Liver (tissue), 9 donors: Measurements from ENCODE around the gene ERMP1. TPM values are rescaled to one million over a fixed set of nuclear protein-coding genes. Genes with fewer than 3 reads are reported as not detected.

Source experiments
- DNase-seq: peaks from one replicate; pipeline ENCODE4 v3.0.0-alpha.2; 2017; ENCODE audit warnings: low spot score
- H3K27ac ChIP-seq, 2 donors: one replicate each; pipeline ENCODE4 v1.7.0; 2013; ENCODE audit warnings: inconsistent platforms in 2 of 2, low read length in 2 of 2, control low read depth in 1 of 2, low read depth in 1 of 2, mild to moderate bottlenecking in 1 of 2
- H3K27me3 ChIP-seq, 4 donors: one replicate each; pipeline versions ENCODE4 v1.6.1 to v1.7.0; 2013; ENCODE audit warnings: low read length in 3 of 4, inconsistent platforms in 1 of 4, mild to moderate bottlenecking in 1 of 4, moderate library complexity in 1 of 4; ENCODE audit not compliant: control insufficient read depth in 4 of 4, insufficient read depth in 4 of 4
- H3K36me3 ChIP-seq, 4 donors: one replicate each; pipeline versions ENCODE4 v1.6.1 to v1.7.0; 2013; ENCODE audit warnings: low read length in 3 of 4, mild to moderate bottlenecking in 3 of 4, low read depth in 1 of 4, moderate library complexity in 1 of 4; ENCODE audit not compliant: control insufficient read depth in 4 of 4, insufficient read depth in 3 of 4
- H3K4me1 ChIP-seq, 4 donors: one replicate each; pipeline versions ENCODE4 v1.6.1 to v1.7.0; 2013; ENCODE audit warnings: low read length in 3 of 4, mild to moderate bottlenecking in 3 of 4, moderate library complexity in 1 of 4; ENCODE audit not compliant: control insufficient read depth in 4 of 4, insufficient read depth in 4 of 4
- H3K4me3 ChIP-seq, 3 donors: one replicate each; pipeline versions ENCODE4 v1.6.1 to v1.7.0; 2013; ENCODE audit warnings: low read length in 3 of 3, control low read depth in 1 of 3, low read depth in 1 of 3, mild to moderate bottlenecking in 1 of 3
- H3K9ac ChIP-seq, 2 donors: one replicate each; pipeline ENCODE4 v1.7.0; 2013; ENCODE audit warnings: low read length in 2 of 2, mild to moderate bottlenecking in 2 of 2, moderate library complexity in 2 of 2, control low read depth in 1 of 2, low read depth in 1 of 2
- H3K9me3 ChIP-seq, 4 donors: one replicate each; pipeline versions ENCODE4 v1.6.1 to v1.7.0; 2013; ENCODE audit warnings: low read length in 3 of 4; ENCODE audit not compliant: control insufficient read depth in 4 of 4
- ATF3 ChIP-seq: IDR thresholded peaks from 2 replicates; pipeline ENCODE4 v1.6.1; 2016; ENCODE audit warnings: antibody characterized with exemption
- FOXA2 ChIP-seq: IDR thresholded peaks from 2 replicates; pipeline ENCODE4 v1.6.1; 2016; ENCODE audit warnings: antibody characterized with exemption
- HNF4A ChIP-seq, 2 donors: conservative IDR thresholded peaks; 2 replicates each; pipeline ENCODE4 v1.6.1; 2016; ENCODE audit warnings: antibody characterized with exemption in 2 of 2, mild to moderate bottlenecking in 2 of 2
- HNF4G ChIP-seq: IDR thresholded peaks from 2 replicates; pipeline ENCODE4 v1.6.1; 2016; ENCODE audit warnings: antibody characterized with exemption
- JUND ChIP-seq, 2 donors: IDR thresholded peaks; 2 replicates each; pipeline ENCODE4 v1.6.1; 2016; ENCODE audit warnings: antibody characterized with exemption in 2 of 2
- MAX ChIP-seq: IDR thresholded peaks from 2 replicates; pipeline ENCODE4 v1.6.1; 2016; ENCODE audit warnings: antibody characterized with exemption
- RAD21 ChIP-seq, 2 donors: IDR thresholded peaks; 2 replicates each; pipeline ENCODE4 v1.6.1; 2016; ENCODE audit warnings: antibody characterized with exemption in 2 of 2, mild to moderate bottlenecking in 2 of 2
- REST ChIP-seq: IDR thresholded peaks from 2 replicates; pipeline ENCODE4 v1.6.1; 2016; ENCODE audit warnings: antibody characterized with exemption, mild to moderate bottlenecking
- RXRA ChIP-seq, 2 donors: IDR thresholded peaks; 2 replicates each; pipeline ENCODE4 v1.6.1; 2017 to 2018; ENCODE audit warnings: antibody characterized with exemption in 2 of 2, mild to moderate bottlenecking in 1 of 2
- YY1 ChIP-seq: IDR thresholded peaks from 2 replicates; pipeline ENCODE4 v1.6.1; 2016; ENCODE audit warnings: antibody characterized with exemption, mild to moderate bottlenecking
- ZBTB33 ChIP-seq: IDR thresholded peaks from 2 replicates; pipeline ENCODE4 v1.6.1; 2016; ENCODE audit warnings: antibody characterized with exemption
- WGBS: extraction: QIAGEN DNeasy Blood & Tissue Kit; methylation state at CpG from one replicate; pipeline ENCODE4 v1.1.7; 2013; 5-methylcytosine and 5-hydroxymethylcytosine counted together
- polyA plus RNA-seq, 2 donors: library from polyadenylated mRNA; stranded (reverse) in 1 of 2; unstranded in 1 of 2; fragments of 200-250 nt in 1 of 2; fragments of >200 nt in 1 of 2; fragmentation: Nextera tagmentation in 1 of 2; extraction: Ambion mirVana in 1 of 2; gene quantifications; one replicate each; pipeline versions ENCODE4 v1.2.1 to v1.2.3, GENCODE V29; 2013 to 2015
- total RNA-seq, 2 donors: library from RNA; depleted of rRNA; stranded (reverse); fragments of >200 nt; gene quantifications; one replicate each; pipeline ENCODE4 v1.2.3, GENCODE V29; 2014
- donor health status: healthy.
- donor health status: healthy.
- donor health status: healthy.
- donor health status: healthy.
- donor health status: healthy.

Gene ERMP1
- total and polyA plus RNA-seq, 4 donors: 2.7 to 19.5 (median 9.6) TPM

DNA sequence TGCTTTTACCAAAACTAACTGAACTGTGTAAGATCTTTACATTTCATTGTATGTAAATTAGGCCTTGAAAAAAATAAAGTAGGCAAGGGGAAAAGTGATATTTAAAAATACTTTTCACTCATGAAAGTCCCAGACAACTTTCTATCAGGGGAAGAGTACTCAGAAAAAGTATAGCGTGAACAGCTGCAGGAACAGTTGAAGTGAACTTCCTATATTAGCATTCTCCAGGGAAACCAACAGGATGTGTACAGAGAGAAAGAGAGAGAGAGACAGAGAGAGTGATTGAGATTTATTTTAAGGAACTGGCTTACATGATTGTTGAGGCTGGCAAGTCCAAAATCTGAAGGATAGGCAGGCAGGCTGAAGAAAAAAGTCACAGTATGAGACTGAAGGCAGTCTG lies 42.0 kb downstream of the ERMP1 start:
- Histone ChIP-seq H3K4me1 (peaks cover 0 to 4% (median 2%) of the 10 kb centered on the region in 4 donors), H3K9me3 (no peaks in the 10 kb centered on the region), H3K27ac (no peak overlapping the region), H3K4me3 (no peak overlapping the region), H3K9ac (no peak overlapping the region), H3K27me3 (no peaks in the 10 kb centered on the region), H3K36me3 (peaks cover 0 to 8% (median 1%) of the 10 kb centered on the region in 4 donors)
- 87% methylated on average over 1 of the region's 1 CpG for WGBS
- DNase-seq: no peak
- TF ChIP-seq ATF3: no peak

DNA sequence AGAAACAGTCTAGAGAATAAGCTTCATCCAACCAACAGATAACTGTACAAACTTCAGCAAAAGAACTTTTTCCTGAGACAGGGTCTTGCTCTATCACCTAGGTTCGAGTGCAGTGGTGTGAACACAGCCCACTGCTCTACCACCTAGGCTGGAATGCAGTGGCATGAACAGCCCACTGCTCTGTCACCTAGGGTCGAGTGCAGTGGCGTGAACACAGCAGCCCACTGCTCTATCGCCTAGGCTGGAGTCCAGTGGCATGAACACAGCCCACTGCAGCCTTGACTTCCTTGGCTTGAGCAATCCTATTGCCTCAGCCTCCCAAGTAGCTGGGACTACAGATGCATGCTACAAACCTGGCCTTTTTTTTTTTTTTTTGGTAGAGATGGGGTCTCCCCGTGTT lies 43.4 kb downstream of the ERMP1 start:
- Histone ChIP-seq H3K4me3 (no peak overlapping the region), H3K9ac (no peak overlapping the region), H3K27me3 (no peaks in the 10 kb centered on the region), H3K27ac (no peak overlapping the region), H3K4me1 (peaks cover 0 to 4% (median 2%) of the 10 kb centered on the region in 4 donors), H3K9me3 (no peaks in the 10 kb centered on the region), H3K36me3 (peaks cover 0 to 8% (median 3%) of the 10 kb centered on the region in 4 donors)
- DNase-seq: no peak
- TF ChIP-seq REST (no peak), RAD21 (IDR thresholded peaks at IDR 0.05) (no peak), RXRA (IDR thresholded peaks at IDR 0.05) (no peak), ZBTB33 (no peak)
- 96% methylated on average over 5 of the region's 5 CpGs for WGBS

- Histone ChIP-seq H3K27me3 (no peaks in the 10 kb centered on the region), H3K36me3 (peaks cover 0 to 8% (median 3%) of the 10 kb centered on the region in 4 donors), H3K9ac (no peak overlapping the region), H3K4me1 (peaks cover 0 to 4% (median 2%) of the 10 kb centered on the region in 4 donors), H3K4me3 (no peak overlapping the region), H3K9me3 (no peaks in the 10 kb centered on the region), H3K27ac (no peak overlapping the region)
- 96% methylated on average over 2 of the region's 2 CpGs for WGBS
- no peak for TF ChIP-seq REST
- TF ChIP-seq HNF4G: no peak
- TF ChIP-seq JUND (IDR thresholded peaks at IDR 0.05): no peak
- TF ChIP-seq YY1: no peak
- TF ChIP-seq MAX: no peak
- no peak for TF ChIP-seq ZBTB33
- TF ChIP-seq FOXA2: no peak
- no peak for TF ChIP-seq RAD21 (IDR thresholded peaks at IDR 0.05)
- TF ChIP-seq HNF4A (conservative IDR thresholded peaks at IDR 0.05): no peak
- DNase-seq: no peak
Measured at GRCh38 chr9:5787759-5788302, 45.1 kb downstream of the ERMP1 start.
